Memory B cell (primary cell): ENCODE data around the gene LAMTOR4.
"Not testable (repeated sequence)": the region's sequence is repeated elsewhere in the genome, so short reads cannot be mapped to it uniquely, and the experiment has no call there.

Experiments
- ATAC-seq: fragments of 150-1000 bp; cut with Tn5 transposase; 2 replicates; pipeline ENCODE4 v1.10.0; 2021; ENCODE audit warnings: low read depth, mild to moderate bottlenecking, moderate library complexity
- DNase-seq, 2 donors: peaks; one replicate each; pipeline ENCODE4 v3.0.0; 2022; ENCODE audit warnings: low spot score in 2 of 2
- H3K27ac Mint-ChIP-seq: one replicate; pipeline ENCODE4 v1.8.0; 2022; ENCODE audit warnings: mild to moderate bottlenecking, moderate library complexity, mixed read lengths
- H3K27me3 Mint-ChIP-seq: one replicate; pipeline ENCODE4 v1.8.0; 2022; ENCODE audit warnings: mixed read lengths
- H3K36me3 Mint-ChIP-seq: one replicate; pipeline ENCODE4 v1.8.0; 2022; ENCODE audit warnings: mild to moderate bottlenecking, mixed read lengths
- H3K4me1 Mint-ChIP-seq: one replicate; pipeline ENCODE4 v1.8.0; 2022; ENCODE audit warnings: mixed read lengths
- H3K4me3 Mint-ChIP-seq: one replicate; pipeline ENCODE4 v1.8.0; 2022; ENCODE audit warnings: mild to moderate bottlenecking, moderate library complexity, mixed read lengths
- H3K9me3 Mint-ChIP-seq: one replicate; pipeline ENCODE4 v1.8.0; 2022; ENCODE audit warnings: mixed read lengths

The LAMTOR4 gene

DNA sequence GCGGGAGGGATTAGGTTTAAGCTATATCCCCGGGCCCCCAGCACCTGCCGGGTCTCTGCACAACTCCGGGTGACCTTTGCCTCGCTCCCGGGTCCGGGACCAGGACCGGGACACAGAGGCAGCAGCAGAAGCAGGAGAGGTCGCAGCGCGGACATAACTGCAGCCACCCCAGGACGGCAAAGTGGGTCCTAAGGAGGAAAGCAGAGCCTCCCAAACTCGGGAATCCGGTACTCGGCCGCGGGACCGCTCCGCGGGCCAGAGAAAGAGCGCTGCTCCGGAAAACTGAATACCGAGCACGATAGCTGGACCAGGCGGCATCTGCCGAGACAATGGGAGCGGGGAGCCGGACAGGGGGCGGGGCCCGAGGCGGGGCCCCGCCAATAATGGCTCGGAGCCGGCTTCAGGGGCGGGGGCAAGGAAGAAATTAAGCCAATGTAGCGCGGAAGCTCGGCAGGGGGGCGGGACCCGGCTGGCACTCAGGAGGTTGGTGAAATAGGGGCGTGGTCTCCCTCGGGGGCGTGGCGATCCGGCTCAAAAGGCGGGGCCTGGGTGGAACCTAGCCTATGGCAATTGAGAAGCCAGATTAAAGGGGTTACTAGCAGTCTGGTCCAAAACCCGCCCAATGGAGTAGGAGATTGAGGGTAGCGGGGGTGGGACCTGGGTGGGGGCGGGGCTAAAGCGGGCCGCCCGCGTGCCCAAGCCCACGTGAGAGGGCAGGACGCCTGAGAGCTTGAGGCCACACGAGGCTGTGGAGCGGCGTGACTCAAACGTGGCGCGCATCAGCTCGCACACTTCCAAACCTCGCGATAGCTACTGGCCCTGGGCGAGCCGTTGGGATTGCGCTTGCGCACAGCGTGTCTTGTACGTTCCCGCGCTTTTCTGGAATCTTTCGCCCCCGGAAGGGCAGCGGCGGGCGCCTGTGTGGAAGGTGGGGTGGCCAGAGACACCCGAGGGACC, 28.6 kb downstream of the LAMTOR4 start, which contains the start of the genes GPC2 and STAG3:
TSS of gene GPC2 (minus strand) at position 337 of the 957 bp plus-strand sequence. CDS start at position 155, 182 bp downstream.
TSS of gene STAG3 (plus strand) at position 874 of the 957 bp plus-strand sequence. CDS start 2,639 bp downstream, outside the sequence.
- DNase-seq = peak; percentile 96 to 98
- no peaks in the 10 kb centered on the region for H3K9me3 Mint-ChIP-seq
- H3K27me3 Mint-ChIP-seq = peaks cover 10% of the 10 kb centered on the region
- no peak within 1 kb of the TSS for H3K27ac Mint-ChIP-seq
- peak; percentile 92 for ATAC-seq
- peaks cover 2% of the 10 kb centered on the region for H3K36me3 Mint-ChIP-seq
- H3K4me3 Mint-ChIP-seq = peak within 1 kb of the TSS; percentile 70
- peaks cover 16% of the 10 kb centered on the region for H3K4me1 Mint-ChIP-seq

- H3K4me1 Mint-ChIP-seq = peaks cover 16% of the 10 kb centered on the region
- ATAC-seq, H3K9me3 Mint-ChIP-seq, H3K27me3 Mint-ChIP-seq, H3K27ac Mint-ChIP-seq, H3K36me3 Mint-ChIP-seq, H3K4me3 Mint-ChIP-seq, DNase-seq: not testable (repeated sequence)
Observed at GRCh38 chr7:100180084-100180483, 31.4 kb downstream of the LAMTOR4 start.

DNA sequence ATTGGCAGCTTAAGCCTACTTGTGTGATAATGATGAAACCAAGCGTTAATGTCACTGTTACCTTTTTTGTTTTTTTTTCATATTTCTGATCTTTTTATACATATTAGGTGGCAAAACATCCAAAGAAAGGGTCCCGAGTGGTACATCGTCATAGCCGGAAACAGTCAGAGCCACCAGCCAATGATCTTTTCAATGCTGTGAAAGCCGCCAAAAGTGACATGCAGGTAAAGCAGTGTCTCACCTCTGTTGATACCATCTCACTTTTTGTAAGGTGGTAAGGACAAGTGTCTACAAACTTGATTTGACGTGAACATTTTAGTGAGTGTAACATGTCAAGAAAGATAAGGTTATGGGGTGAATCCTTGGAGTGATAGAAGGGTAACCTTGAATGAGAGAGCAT, 33.9 kb downstream of the LAMTOR4 start:
- not testable (repeated sequence) for H3K36me3 Mint-ChIP-seq, H3K27ac Mint-ChIP-seq, ATAC-seq, H3K4me3 Mint-ChIP-seq, H3K9me3 Mint-ChIP-seq, H3K27me3 Mint-ChIP-seq, DNase-seq, H3K4me1 Mint-ChIP-seq

GRCh38 chr7:100183090-100183489, 34.4 kb downstream of the LAMTOR4 start:
- DNase-seq, H3K4me1 Mint-ChIP-seq, H3K4me3 Mint-ChIP-seq, H3K36me3 Mint-ChIP-seq, H3K27ac Mint-ChIP-seq, ATAC-seq, H3K27me3 Mint-ChIP-seq, H3K9me3 Mint-ChIP-seq: not testable (repeated sequence)

GRCh38 chr7:100185726-100186125, 37.0 kb downstream of the LAMTOR4 start:
- Mint-ChIP-seq H3K4me1 (peaks cover 13% of the 10 kb centered on the region), H3K27ac (no peak overlapping the region), H3K4me3 (no peak overlapping the region), H3K27me3 (peaks cover 5% of the 10 kb centered on the region), H3K9me3 (no peaks in the 10 kb centered on the region), H3K36me3 (no peaks in the 10 kb centered on the region)
- ATAC-seq = no peak
- no peak for DNase-seq

- H3K9me3 Mint-ChIP-seq = no peaks in the 10 kb centered on the region
- peaks cover 1% of the 10 kb centered on the region for H3K27me3 Mint-ChIP-seq
- no peak overlapping the region for H3K27ac Mint-ChIP-seq
- DNase-seq (no peak), ATAC-seq (no peak)
- peaks cover 38% of the 10 kb centered on the region for H3K4me1 Mint-ChIP-seq
- H3K36me3 Mint-ChIP-seq = no peaks in the 10 kb centered on the region
- H3K4me3 Mint-ChIP-seq = no peak overlapping the region
Observed at GRCh38 chr7:100189061-100189460, 40.3 kb downstream of the LAMTOR4 start.

DNA sequence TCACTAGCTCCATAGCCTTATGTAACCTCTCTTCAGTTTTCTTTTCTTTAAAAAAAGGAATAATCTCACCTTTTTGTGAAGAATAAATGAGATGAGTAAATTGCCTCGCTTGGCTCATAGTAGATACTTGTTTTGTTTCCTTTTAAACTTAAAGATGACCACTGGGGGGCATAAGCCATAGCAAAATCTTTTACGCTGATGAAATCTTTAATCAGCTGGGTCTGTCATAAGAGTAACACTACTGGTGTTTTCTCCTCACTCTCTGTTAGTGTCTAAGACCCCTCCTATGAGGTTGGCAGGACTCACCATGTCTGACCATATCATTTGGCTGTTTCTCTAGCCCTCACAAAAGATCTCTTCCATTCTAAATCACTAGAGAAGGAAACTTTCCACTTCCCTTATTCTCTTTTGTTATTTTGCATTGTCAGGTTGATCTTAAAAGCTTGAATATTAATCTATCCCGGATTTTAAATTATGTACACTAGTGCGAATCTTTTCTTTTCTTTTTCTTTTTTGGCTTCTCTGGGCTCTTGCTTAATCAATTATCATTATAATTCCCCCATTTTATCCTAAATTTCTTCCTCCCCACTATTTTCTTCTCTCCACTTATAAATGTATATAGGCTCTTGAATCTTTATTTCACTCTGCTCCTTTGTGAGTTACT, 41.5 kb downstream of the LAMTOR4 start:
- H3K27me3 Mint-ChIP-seq = no peaks in the 10 kb centered on the region
- DNase-seq (peak in 1 of 2 donors; percentile 41), ATAC-seq (peak; percentile 70)
- H3K36me3 Mint-ChIP-seq = no peaks in the 10 kb centered on the region
- no peaks in the 10 kb centered on the region for H3K9me3 Mint-ChIP-seq
- peak overlapping the region; percentile 33 for H3K27ac Mint-ChIP-seq
- H3K4me1 Mint-ChIP-seq = peaks cover 41% of the 10 kb centered on the region
- peak overlapping the region; percentile 48 for H3K4me3 Mint-ChIP-seq

- DNase-seq (no peak), ATAC-seq (no peak)
- Mint-ChIP-seq H3K4me3 (peak overlapping the region; percentile 57), H3K36me3 (no peaks in the 10 kb centered on the region), H3K4me1 (peaks cover 43% of the 10 kb centered on the region), H3K27ac (peak overlapping the region; percentile 91), H3K27me3 (no peaks in the 10 kb centered on the region), H3K9me3 (no peaks in the 10 kb centered on the region)
Observed at GRCh38 chr7:100191775-100192174, 43.1 kb downstream of the LAMTOR4 start.

DNA sequence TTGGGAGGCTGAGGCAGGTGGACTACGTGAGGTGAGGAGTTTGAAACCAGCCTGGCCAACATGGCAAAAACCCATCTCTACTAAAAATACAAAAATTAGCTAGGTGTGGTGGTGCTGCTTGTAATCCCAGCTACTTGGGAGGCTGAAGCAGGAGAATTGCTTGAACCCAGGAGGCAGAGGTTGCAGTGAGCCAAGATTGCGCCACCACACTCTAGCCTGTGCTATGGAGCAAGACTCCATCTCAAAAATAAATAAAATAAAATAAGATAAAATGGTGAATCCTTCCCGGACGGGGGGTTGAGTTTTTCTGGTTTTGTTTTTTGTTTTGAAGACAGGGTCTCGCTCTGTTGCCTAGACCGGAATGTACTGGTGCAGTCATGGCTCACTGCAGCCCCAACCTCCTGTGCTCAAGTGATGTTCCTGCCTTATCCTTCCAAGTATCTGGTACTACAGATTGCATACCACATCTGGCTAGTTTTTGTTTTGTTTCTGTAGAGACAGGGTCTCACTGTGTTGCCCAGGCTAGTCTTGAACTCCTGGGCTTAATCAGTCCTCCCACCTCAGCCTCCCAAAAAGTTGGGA, 43.7 kb downstream of the LAMTOR4 start:
- not testable (repeated sequence) for H3K9me3 Mint-ChIP-seq, DNase-seq, H3K27me3 Mint-ChIP-seq, H3K36me3 Mint-ChIP-seq
- peak; percentile 67 for ATAC-seq
- peak overlapping the region; percentile 57 for H3K4me3 Mint-ChIP-seq
- peak overlapping the region; percentile 91 for H3K27ac Mint-ChIP-seq
- peaks cover 45% of the 10 kb centered on the region for H3K4me1 Mint-ChIP-seq

DNA sequence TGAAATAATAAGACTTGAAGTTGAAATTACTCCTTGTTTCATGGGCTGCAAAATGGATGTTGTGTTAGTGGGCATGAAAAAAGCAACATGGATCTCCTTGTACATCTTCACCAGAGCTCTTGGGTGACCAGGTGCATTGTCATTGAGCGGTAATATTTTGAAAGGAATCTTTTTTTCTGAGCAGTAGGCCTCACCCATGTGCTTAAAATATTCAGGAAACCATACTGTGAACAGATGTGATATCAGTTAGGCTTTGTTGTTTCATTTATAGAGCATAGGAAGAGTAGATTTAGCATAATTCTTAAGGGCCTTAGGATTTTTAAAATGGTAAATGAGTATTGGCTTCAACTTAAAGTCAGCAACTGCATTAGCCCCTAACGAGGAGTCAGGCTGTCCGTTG, 44.3 kb downstream of the LAMTOR4 start:
- DNase-seq = no peak
- Mint-ChIP-seq H3K4me1 (peaks cover 48% of the 10 kb centered on the region), H3K36me3 (no peaks in the 10 kb centered on the region), H3K4me3 (no peak overlapping the region), H3K9me3 (no peaks in the 10 kb centered on the region), H3K27me3 (no peaks in the 10 kb centered on the region), H3K27ac (peak overlapping the region; percentile 91)
- ATAC-seq = no peak

GRCh38 chr7:100195222-100195621, 46.5 kb downstream of the LAMTOR4 start:
- ATAC-seq = no peak
- H3K9me3 Mint-ChIP-seq = no peaks in the 10 kb centered on the region
- peak overlapping the region; percentile 47 for H3K27ac Mint-ChIP-seq
- DNase-seq = no peak
- no peaks in the 10 kb centered on the region for H3K36me3 Mint-ChIP-seq
- H3K27me3 Mint-ChIP-seq = no peaks in the 10 kb centered on the region
- H3K4me1 Mint-ChIP-seq = peaks cover 56% of the 10 kb centered on the region
- no peak overlapping the region for H3K4me3 Mint-ChIP-seq

DNA sequence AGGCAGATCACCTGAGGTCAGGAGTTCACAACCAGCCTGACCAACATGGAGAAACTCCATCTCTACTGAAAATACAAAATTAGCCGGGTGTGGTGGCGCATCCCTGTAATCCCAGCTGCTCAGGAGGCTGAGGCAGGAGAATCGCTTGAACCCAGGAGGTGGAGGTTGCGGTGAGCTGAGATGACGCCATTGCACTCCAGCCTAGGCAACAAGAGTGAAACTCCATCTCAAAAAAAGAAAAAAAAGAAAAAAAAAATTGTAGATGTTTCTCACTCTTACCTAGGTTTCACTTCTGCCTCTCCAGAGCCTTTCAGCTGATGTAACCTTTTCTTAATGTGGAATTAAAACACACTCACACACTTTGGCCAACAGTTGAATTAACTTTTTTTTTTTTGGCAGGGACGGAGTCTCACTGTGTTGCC, 47.2 kb downstream of the LAMTOR4 start:
- H3K4me1 Mint-ChIP-seq = peaks cover 54% of the 10 kb centered on the region
- H3K4me3 Mint-ChIP-seq = peak overlapping the region; percentile 43
- not testable (repeated sequence) for H3K27me3 Mint-ChIP-seq, H3K36me3 Mint-ChIP-seq, H3K9me3 Mint-ChIP-seq
- H3K27ac Mint-ChIP-seq = peak overlapping the region; percentile 47
- peak in 1 of 2 donors; percentile 14 for DNase-seq
- peak; percentile 70 for ATAC-seq

GRCh38 chr7:100198266-100198665, 49.5 kb downstream of the LAMTOR4 start:
- Mint-ChIP-seq H3K27me3 (no peaks in the 10 kb centered on the region), H3K4me1 (peaks cover 43% of the 10 kb centered on the region), H3K9me3 (no peaks in the 10 kb centered on the region), H3K36me3 (no peaks in the 10 kb centered on the region), H3K4me3 (no peak overlapping the region), H3K27ac (no peak overlapping the region)
- ATAC-seq = no peak
- no peak for DNase-seq

- DNase-seq (no peak), ATAC-seq (no peak)
- Mint-ChIP-seq H3K4me3 (peak overlapping the region; percentile 54), H3K36me3 (peaks cover 2% of the 10 kb centered on the region), H3K27me3 (no peaks in the 10 kb centered on the region), H3K9me3 (no peaks in the 10 kb centered on the region), H3K4me1 (peaks cover 41% of the 10 kb centered on the region), H3K27ac (peak overlapping the region; percentile 12)
Observed at GRCh38 chr7:100200693-100201092, 52.0 kb downstream of the LAMTOR4 start.
